ES-I3 (cell line): Measurements from ENCODE around the gene MPP7.
"Not testable (repeated sequence)": the region's sequence is repeated elsewhere in the genome, so short reads cannot be mapped to it uniquely, and the experiment has no call there.

Experiments used
- H3K36me3 ChIP-seq: 2 replicates; pipeline ENCODE4 v1.6.1; 2013; ENCODE audit warnings: mild to moderate bottlenecking, low read length, control low read depth, moderate library complexity; ENCODE audit not compliant: insufficient read depth
- H3K4me1 ChIP-seq: 2 replicates; pipeline ENCODE4 v1.6.1; 2013; ENCODE audit warnings: mild to moderate bottlenecking, control low read depth, low read length; ENCODE audit not compliant: insufficient read depth
- H3K9ac ChIP-seq: 2 replicates; pipeline ENCODE4 v1.6.1; 2013; ENCODE audit warnings: low read depth, mild to moderate bottlenecking, low read length, moderate library complexity
- H3K9me3 ChIP-seq: 2 replicates; pipeline ENCODE4 v1.6.1; 2013; ENCODE audit warnings: mild to moderate bottlenecking, low read length, moderate library complexity; ENCODE audit not compliant: control insufficient read depth, insufficient read depth

The MPP7 gene

GRCh38 chr10:28302638-28303488 lies at the start of gene MPP7:
Gene MPP7, minus strand, starts transcription at chr10:28303064. Its CDS starts 64,460 bp downstream, at chr10:28238604.
- Histone ChIP-seq H3K9ac (peak within 1 kb of the TSS; percentile 97), H3K9me3 (no peaks in the 10 kb centered on the region), H3K36me3 (no peaks in the 10 kb centered on the region), H3K4me1 (peaks cover 10% of the 10 kb centered on the region; the same call in 1 of the 2 replicates)

GRCh38 chr10:28349892-28350291 lies 47.0 kb upstream of the MPP7 start:
- no peaks in the 10 kb centered on the region for H3K36me3 ChIP-seq
- no peak overlapping the region for H3K9ac ChIP-seq
- H3K4me1 ChIP-seq: no peaks in the 10 kb centered on the region

GRCh38 chr10:28343987-28344895 lies 41.4 kb upstream of the MPP7 start:
- Histone ChIP-seq H3K9me3 (no peaks in the 10 kb centered on the region), H3K4me1 (no peaks in the 10 kb centered on the region), H3K36me3 (no peaks in the 10 kb centered on the region), H3K9ac (no peak overlapping the region)

More at GRCh38 chr10:28349892-28350291, 47.0 kb upstream of the MPP7 start:
- H3K9me3 ChIP-seq: no peaks in the 10 kb centered on the region

GRCh38 chr10:28343252-28343651 lies 40.4 kb upstream of the MPP7 start:
- Histone ChIP-seq H3K4me1 (no peaks in the 10 kb centered on the region), H3K9ac (no peak overlapping the region), H3K9me3 (no peaks in the 10 kb centered on the region), H3K36me3 (no peaks in the 10 kb centered on the region)

- H3K36me3 ChIP-seq, H3K9me3 ChIP-seq, H3K4me1 ChIP-seq, H3K9ac ChIP-seq: not testable (repeated sequence)
Observed at GRCh38 chr10:28341679-28342078, 38.8 kb upstream of the MPP7 start.

GRCh38 chr10:28332726-28333125 lies 29.9 kb upstream of the MPP7 start:
- H3K9me3 ChIP-seq: no peaks in the 10 kb centered on the region
- peaks cover 3% of the 10 kb centered on the region for H3K4me1 ChIP-seq
- H3K9ac ChIP-seq: no peak overlapping the region
- H3K36me3 ChIP-seq: no peaks in the 10 kb centered on the region

GRCh38 chr10:28331841-28332240 lies 29.0 kb upstream of the MPP7 start:
- Histone ChIP-seq H3K36me3 (no peaks in the 10 kb centered on the region), H3K9me3 (no peaks in the 10 kb centered on the region)

GRCh38 chr10:28331066-28331465 lies 28.2 kb upstream of the MPP7 start:
- Histone ChIP-seq H3K9me3 (no peaks in the 10 kb centered on the region), H3K36me3 (no peaks in the 10 kb centered on the region), H3K4me1 (peaks cover 11% of the 10 kb centered on the region), H3K9ac (no peak overlapping the region)

More at GRCh38 chr10:28331841-28332240, 29.0 kb upstream of the MPP7 start:
- H3K4me1 ChIP-seq: peaks cover 6% of the 10 kb centered on the region
- H3K9ac ChIP-seq: no peak overlapping the region

- no peaks in the 10 kb centered on the region for H3K36me3 ChIP-seq
- no peaks in the 10 kb centered on the region for H3K9me3 ChIP-seq
- peaks cover 11% of the 10 kb centered on the region for H3K4me1 ChIP-seq
- H3K9ac ChIP-seq: no peak overlapping the region
Observed at GRCh38 chr10:28328346-28328745, 25.5 kb upstream of the MPP7 start.

GRCh38 chr10:28327491-28327880 lies 24.6 kb upstream of the MPP7 start:
- Histone ChIP-seq H3K36me3 (no peaks in the 10 kb centered on the region), H3K9me3 (no peaks in the 10 kb centered on the region), H3K4me1 (peaks cover 11% of the 10 kb centered on the region), H3K9ac (no peak overlapping the region)

GRCh38 chr10:28326516-28327490 lies 23.9 kb upstream of the MPP7 start:
- H3K9ac ChIP-seq: no peak overlapping the region
- peaks cover 11% of the 10 kb centered on the region for H3K4me1 ChIP-seq
- H3K9me3 ChIP-seq: no peaks in the 10 kb centered on the region
- H3K36me3 ChIP-seq: no peaks in the 10 kb centered on the region

GRCh38 chr10:28320799-28321198 lies 17.9 kb upstream of the MPP7 start:
- Histone ChIP-seq H3K9ac (no peak overlapping the region), H3K36me3 (no peaks in the 10 kb centered on the region), H3K9me3 (no peaks in the 10 kb centered on the region), H3K4me1 (no peaks in the 10 kb centered on the region)

- no peaks in the 10 kb centered on the region for H3K9me3 ChIP-seq
- no peak overlapping the region for H3K9ac ChIP-seq
- H3K4me1 ChIP-seq: no peaks in the 10 kb centered on the region
- H3K36me3 ChIP-seq: no peaks in the 10 kb centered on the region
Observed at GRCh38 chr10:28320090-28320489, 17.2 kb upstream of the MPP7 start.

- not testable (repeated sequence) for H3K4me1 ChIP-seq, H3K9me3 ChIP-seq, H3K9ac ChIP-seq, H3K36me3 ChIP-seq
Observed at GRCh38 chr10:28319061-28319460, 16.2 kb upstream of the MPP7 start.
